Measurements from ENCODE around the gene TLX2. TPM values are rescaled to one million over a fixed set of nuclear protein-coding genes. Genes with fewer than 3 reads are reported as not detected.

Gene TLX2
- polyA plus RNA-seq, 1 experiment = not detected

DNA sequence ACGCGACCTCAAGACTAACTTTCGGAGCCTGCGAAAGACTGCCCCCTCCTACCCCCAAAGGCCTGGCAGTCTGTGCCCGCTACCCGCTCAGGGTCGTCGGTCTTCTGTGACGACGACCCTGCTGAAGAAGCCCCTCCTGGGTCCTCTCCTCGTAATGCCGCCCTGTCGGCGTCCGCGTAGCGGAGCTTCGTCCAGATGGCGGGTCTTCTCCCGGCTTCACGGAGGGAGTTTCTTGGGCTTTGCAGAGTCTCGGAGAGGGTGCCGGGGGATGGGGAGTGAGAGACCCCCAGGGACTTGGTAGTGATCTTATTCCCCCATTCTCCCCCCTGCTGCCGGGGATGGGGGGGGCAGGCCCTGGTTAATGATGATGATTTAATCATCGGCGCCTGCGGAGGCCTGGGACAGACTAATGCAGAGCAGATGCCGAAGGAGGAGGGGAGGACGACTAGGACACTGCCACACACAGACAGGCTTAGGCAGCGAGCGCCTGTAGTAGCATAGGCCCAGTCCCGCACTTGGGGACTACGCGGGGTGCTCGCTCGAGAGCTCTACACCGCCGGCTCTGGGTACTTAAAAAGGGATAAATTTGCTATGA, 6.2 kb upstream of the TLX2 start:
- ChIA-PET CTCF (interaction anchor here (1.0 to 3.1 kb wide), 5 partner anchors 10 to 81 kb away, joined by 3 to 8 read pairs (median 5); no protein-coding TSS in a partner anchor), POLR2A (no interaction called here)
- DNase-seq (ENCODE audit: low read depth) = no peak

DNA sequence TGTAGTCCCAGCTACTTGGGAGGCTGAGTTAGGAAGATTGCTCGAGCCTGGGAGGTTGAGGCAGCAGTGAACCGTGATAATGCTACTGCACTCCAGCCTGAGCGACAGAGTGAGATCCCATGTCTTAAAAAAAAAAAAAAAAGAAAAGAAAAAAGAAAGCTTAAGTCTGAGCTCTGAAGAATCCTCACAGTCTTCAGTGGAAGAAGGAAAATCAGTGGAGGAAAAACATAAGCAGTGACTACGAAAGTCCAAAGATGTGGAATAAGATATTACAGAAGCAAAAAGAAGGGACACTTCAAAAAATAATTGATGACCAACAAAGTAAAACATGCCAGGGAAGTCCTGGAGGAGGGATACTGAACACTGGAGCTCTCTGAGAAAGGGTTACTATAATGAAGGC, 4.0 kb upstream of the TLX2 start:
- Histone ChIP-seq H3K36me3 (ENCODE audit: control insufficient read depth, insufficient read depth, low read length) (peaks cover 7% of the 10 kb centered on the region), H3K4me3 (ENCODE audit: low read depth, low read length) (no peak overlapping the region), H3K27me3 (ENCODE audit: control insufficient read depth, insufficient read depth, low read length) (peaks cover 23% of the 10 kb centered on the region)
- ChIA-PET POLR2A (no interaction called here), CTCF (no interaction called here)
- DNase-seq (ENCODE audit: low read depth) = no peak
- TF ChIP-seq, protein P1, sequence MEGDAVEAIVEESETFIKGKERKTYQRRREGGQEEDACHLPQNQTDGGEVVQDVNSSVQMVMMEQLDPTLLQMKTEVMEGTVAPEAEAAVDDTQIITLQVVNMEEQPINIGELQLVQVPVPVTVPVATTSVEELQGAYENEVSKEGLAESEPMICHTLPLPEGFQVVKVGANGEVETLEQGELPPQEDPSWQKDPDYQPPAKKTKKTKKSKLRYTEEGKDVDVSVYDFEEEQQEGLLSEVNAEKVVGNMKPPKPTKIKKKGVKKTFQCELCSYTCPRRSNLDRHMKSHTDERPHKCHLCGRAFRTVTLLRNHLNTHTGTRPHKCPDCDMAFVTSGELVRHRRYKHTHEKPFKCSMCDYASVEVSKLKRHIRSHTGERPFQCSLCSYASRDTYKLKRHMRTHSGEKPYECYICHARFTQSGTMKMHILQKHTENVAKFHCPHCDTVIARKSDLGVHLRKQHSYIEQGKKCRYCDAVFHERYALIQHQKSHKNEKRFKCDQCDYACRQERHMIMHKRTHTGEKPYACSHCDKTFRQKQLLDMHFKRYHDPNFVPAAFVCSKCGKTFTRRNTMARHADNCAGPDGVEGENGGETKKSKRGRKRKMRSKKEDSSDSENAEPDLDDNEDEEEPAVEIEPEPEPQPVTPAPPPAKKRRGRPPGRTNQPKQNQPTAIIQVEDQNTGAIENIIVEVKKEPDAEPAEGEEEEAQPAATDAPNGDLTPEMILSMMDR (IDR thresholded peaks at IDR 0.05; ENCODE audit: insufficient read depth, low read depth, low read length) = no peak

More for the DNA sequence above, 6.2 kb upstream of the TLX2 start:
- Histone ChIP-seq H3K27me3 (ENCODE audit: control insufficient read depth, insufficient read depth, low read length) (peaks cover 6% of the 10 kb centered on the region), H3K36me3 (ENCODE audit: control insufficient read depth, insufficient read depth, low read length) (peaks cover 11% of the 10 kb centered on the region), H3K4me3 (ENCODE audit: low read depth, low read length) (peak overlapping the region; percentile 95)
- TF ChIP-seq, protein P1 (IDR thresholded peaks at IDR 0.05; ENCODE audit: insufficient read depth, low read depth, low read length) = no peak

- CTCF ChIA-PET = no interaction called here
- TF ChIP-seq, protein P1 (IDR thresholded peaks at IDR 0.05; ENCODE audit: insufficient read depth, low read depth, low read length) = no peak
- DNase-seq (ENCODE audit: low read depth) = no peak
- Histone ChIP-seq H3K36me3 (ENCODE audit: control insufficient read depth, insufficient read depth, low read length) (no peaks in the 10 kb centered on the region; the same call in 1 of the 2 replicates), H3K4me3 (ENCODE audit: low read depth, low read length) (no peak overlapping the region), H3K27me3 (ENCODE audit: control insufficient read depth, insufficient read depth, low read length) (peaks cover 31% of the 10 kb centered on the region)
- POLR2A ChIA-PET = no interaction called here
Measured at GRCh38 chr2:74511104-74511989, 2.9 kb upstream of the TLX2 start.

- Histone ChIP-seq H3K36me3 (ENCODE audit: control insufficient read depth, insufficient read depth, low read length) (no peaks in the 10 kb centered on the region; the same call in 1 of the 2 replicates), H3K27me3 (ENCODE audit: control insufficient read depth, insufficient read depth, low read length) (peaks cover 42% of the 10 kb centered on the region), H3K4me3 (ENCODE audit: low read depth, low read length) (no peak overlapping the region)
- TF ChIP-seq, protein P1 (IDR thresholded peaks at IDR 0.05; ENCODE audit: insufficient read depth, low read depth, low read length) = no peak
- CTCF ChIA-PET = interaction anchor here (1.2 kb wide), 1 partner anchor 13 kb away, joined by 3 read pairs; the partner anchor contains the start of gene DQX1
- POLR2A ChIA-PET = no interaction called here
- no peak for DNase-seq (ENCODE audit: low read depth)
Measured at GRCh38 chr2:74512744-74513604, 1.3 kb upstream of the TLX2 start.
